ENCODE results near the gene CD207. TPM values are rescaled to one million over a fixed set of nuclear protein-coding genes. Genes with fewer than 3 reads are reported as not detected.

CD207 gene
- total and polyA plus RNA-seq, 2 experiments from 2014 or later = not detected

GRCh38 chr2:70842401-70842800, 6.8 kb upstream of the CD207 start:
- in situ Hi-C loops (cut with MboI) = no loop called here

GRCh38 chr2:70837980-70838925, 2.6 kb upstream of the CD207 start:
- TF ChIP-seq EZH2phosphoT487 (IDR thresholded peaks at IDR 0.05; ENCODE audit: insufficient read depth, low read depth) = no peak
- no peak for TF ChIP-seq EZH2 (IDR thresholded peaks at IDR 0.05; ENCODE audit: insufficient read depth, poor library complexity, severe bottlenecking)
- 68 to 75% methylated on average over 10 of the region's 10 CpGs for WGBS, 2 experiments (ENCODE audit: low coverage in 1 of 2, low lambda C conversion rate in 2 of 2, missing lambda C conversion rate in 2 of 2)

More at GRCh38 chr2:70842401-70842800, 6.8 kb upstream of the CD207 start:
- Histone ChIP-seq H3K79me2 (ENCODE audit: insufficient read depth) (no peaks in the 10 kb centered on the region), H2AFZ (no peak overlapping the region), H3K27ac (no peak overlapping the region), H3K9ac (no peak overlapping the region), H3K9me2 (ENCODE audit: insufficient read depth) (no peaks in the 10 kb centered on the region), H3K4me2 (ENCODE audit: unreplicated experiment) (no peak overlapping the region), H3K36me3 (ENCODE audit: low read depth) (no peaks in the 10 kb centered on the region), H4K20me1 (ENCODE audit: insufficient read depth) (no peaks in the 10 kb centered on the region), H3F3A (ENCODE audit: insufficient read depth) (no peaks in the 10 kb centered on the region), H3K4me1 (ENCODE audit: insufficient read depth) (no peaks in the 10 kb centered on the region), H3K27me3 (replicated peaks; ENCODE audit: insufficient read depth) (peaks cover 7% of the 10 kb centered on the region), H3K4me3 (no peak overlapping the region), H3K9me3 (ENCODE audit: low read depth) (no peaks in the 10 kb centered on the region)
- no peak for DNase-seq
- WGBS, 2 experiments (ENCODE audit: low coverage in 1 of 2, low lambda C conversion rate in 2 of 2, missing lambda C conversion rate in 2 of 2) = 53 to 55% methylated on average over 7 of the region's 7 CpGs
- TF ChIP-seq EZH2phosphoT487 (IDR thresholded peaks at IDR 0.05; ENCODE audit: insufficient read depth, low read depth) = no peak
- TF ChIP-seq EZH2 (IDR thresholded peaks at IDR 0.05; ENCODE audit: insufficient read depth, poor library complexity, severe bottlenecking) = no peak

GRCh38 chr2:70834881-70835280, 735 bp downstream of the CD207 start:
- Histone ChIP-seq H4K20me1 (ENCODE audit: insufficient read depth) (no peaks in the 10 kb centered on the region), H3K4me3 (no peak overlapping the region), H3K27me3 (replicated peaks; ENCODE audit: insufficient read depth) (peaks cover 34% of the 10 kb centered on the region), H3F3A (ENCODE audit: insufficient read depth) (no peaks in the 10 kb centered on the region), H2AFZ (no peak overlapping the region), H3K9ac (no peak overlapping the region), H3K36me3 (ENCODE audit: low read depth) (no peaks in the 10 kb centered on the region), H3K9me2 (ENCODE audit: insufficient read depth) (no peaks in the 10 kb centered on the region), H3K4me2 (ENCODE audit: unreplicated experiment) (no peak overlapping the region), H3K9me3 (ENCODE audit: low read depth) (no peaks in the 10 kb centered on the region), H3K27ac (no peak overlapping the region), H3K4me1 (ENCODE audit: insufficient read depth) (no peaks in the 10 kb centered on the region), H3K79me2 (ENCODE audit: insufficient read depth) (no peaks in the 10 kb centered on the region)
- in situ Hi-C loops (cut with MboI) = no loop called here
- no peak for DNase-seq
- WGBS, 2 experiments (ENCODE audit: low coverage in 1 of 2, low lambda C conversion rate in 2 of 2, missing lambda C conversion rate in 2 of 2) = 38 to 40% methylated on average over 4 of the region's 4 CpGs
- TF ChIP-seq EZH2 (IDR thresholded peaks at IDR 0.05; ENCODE audit: insufficient read depth, poor library complexity, severe bottlenecking) (no peak), EZH2phosphoT487 (IDR thresholded peaks at IDR 0.05; ENCODE audit: insufficient read depth, low read depth) (no peak)

More at GRCh38 chr2:70837980-70838925, 2.6 kb upstream of the CD207 start:
- Histone ChIP-seq H3K4me2 (ENCODE audit: unreplicated experiment) (no peak overlapping the region), H3K4me1 (ENCODE audit: insufficient read depth) (no peaks in the 10 kb centered on the region), H2AFZ (no peak overlapping the region), H4K20me1 (ENCODE audit: insufficient read depth) (no peaks in the 10 kb centered on the region), H3K4me3 (no peak overlapping the region), H3K9me2 (ENCODE audit: insufficient read depth) (no peaks in the 10 kb centered on the region), H3K27ac (no peak overlapping the region), H3K9ac (no peak overlapping the region), H3K36me3 (ENCODE audit: low read depth) (no peaks in the 10 kb centered on the region), H3K79me2 (ENCODE audit: insufficient read depth) (no peaks in the 10 kb centered on the region), H3K27me3 (replicated peaks; ENCODE audit: insufficient read depth) (peaks cover 13% of the 10 kb centered on the region), H3K9me3 (ENCODE audit: low read depth) (no peaks in the 10 kb centered on the region), H3F3A (ENCODE audit: insufficient read depth) (no peaks in the 10 kb centered on the region)
- in situ Hi-C loops (cut with MboI) = no loop called here
- DNase-seq = no peak

GRCh38 chr2:70834106-70834505, 1.5 kb downstream of the CD207 start:
- H3K9ac ChIP-seq = no peak overlapping the region

More at GRCh38 chr2:70834106-70834505, 1.5 kb downstream of the CD207 start:
- in situ Hi-C loops (cut with MboI) = no loop called here
- WGBS, 2 experiments (ENCODE audit: low coverage in 1 of 2, low lambda C conversion rate in 2 of 2, missing lambda C conversion rate in 2 of 2) = 25 to 40% methylated on average over 2 of the region's 2 CpGs
- no peaks in the 10 kb centered on the region for H3K79me2 ChIP-seq (ENCODE audit: insufficient read depth)
- no peak overlapping the region for H3K4me2 ChIP-seq (ENCODE audit: unreplicated experiment)
- H3K27me3 ChIP-seq (replicated peaks; ENCODE audit: insufficient read depth) = peaks cover 37% of the 10 kb centered on the region
- H3F3A ChIP-seq (ENCODE audit: insufficient read depth) = no peaks in the 10 kb centered on the region
- TF ChIP-seq EZH2phosphoT487 (IDR thresholded peaks at IDR 0.05; ENCODE audit: insufficient read depth, low read depth) (no peak), EZH2 (IDR thresholded peaks at IDR 0.05; ENCODE audit: insufficient read depth, poor library complexity, severe bottlenecking) (no peak)
- H3K9me2 ChIP-seq (ENCODE audit: insufficient read depth) = no peaks in the 10 kb centered on the region
- no peaks in the 10 kb centered on the region for H3K4me1 ChIP-seq (ENCODE audit: insufficient read depth)
- no peak overlapping the region for H3K4me3 ChIP-seq
- H3K36me3 ChIP-seq (ENCODE audit: low read depth) = no peaks in the 10 kb centered on the region
- no peak for DNase-seq
- H3K27ac ChIP-seq = no peak overlapping the region
- no peaks in the 10 kb centered on the region for H3K9me3 ChIP-seq (ENCODE audit: low read depth)
- no peak overlapping the region for H2AFZ ChIP-seq
- H4K20me1 ChIP-seq (ENCODE audit: insufficient read depth) = no peaks in the 10 kb centered on the region
